Colonic mucosa (tissue), 4 donors: ENCODE measurements around the gene ARIH2. TPM values are rescaled to one million over a fixed set of nuclear protein-coding genes. Genes with fewer than 3 reads are reported as not detected.

Experiments
- DNase-seq: peaks from one replicate; pipeline ENCODE4 v3.0.0-alpha.2; 2020
- H3K27ac ChIP-seq: fragments of 200-600 bp; one replicate; pipeline ENCODE4 v1.8.0; 2021
- H3K27me3 ChIP-seq: fragments of 200-600 bp; one replicate; pipeline ENCODE4 v1.8.0; 2021
- H3K36me3 ChIP-seq: fragments of 200-600 bp; one replicate; pipeline ENCODE4 v1.8.0; 2021
- H3K4me1 ChIP-seq: fragments of 200-600 bp; one replicate; pipeline ENCODE4 v1.8.0; 2021; ENCODE audit warnings: mild to moderate bottlenecking
- H3K4me3 ChIP-seq: fragments of 200-600 bp; one replicate; pipeline ENCODE4 v1.8.0; 2021
- H3K9ac ChIP-seq, 2 donors: one replicate each; pipeline ENCODE4 v1.7.0; 2013; ENCODE audit warnings: control low read depth in 2 of 2, low read depth in 2 of 2, low read length in 2 of 2
- H3K9me3 ChIP-seq: fragments of 200-600 bp; one replicate; pipeline ENCODE4 v1.8.0; 2021
- intact Hi-C: fragments of 100-400 bp; cut with DNase I; formaldehyde crosslinking; loops from one replicate; pipeline ENCODE4 v1.14.1; 2022
- total RNA-seq, 2 donors: library from RNA; stranded (reverse); fragmentation: NEBNext Ultra II Directional in 1 of 2; extraction: Animal tissue kit (Norgen Biotek cat#: 25700) in 1 of 2; gene quantifications; one replicate each; pipeline ENCODE4 v1.2.1, GENCODE V29; 2021
- TF ChIP-seq, protein P1 (sequence below): fragments of 200-600 bp; IDR thresholded peaks from one replicate; pipeline ENCODE4 v1.8.0; 2022; ENCODE audit warnings: antibody characterized with exemption, mild to moderate bottlenecking
- donor health status: healthy.
- donor health status: DM: no; HTN: no; CAD: no.
- donor health status: DM: no; HTN: no; CAD: no.

The ARIH2 gene
- total RNA-seq, 2 donors from 2014 or later, result 55.6 to 77.4 TPM

DNA sequence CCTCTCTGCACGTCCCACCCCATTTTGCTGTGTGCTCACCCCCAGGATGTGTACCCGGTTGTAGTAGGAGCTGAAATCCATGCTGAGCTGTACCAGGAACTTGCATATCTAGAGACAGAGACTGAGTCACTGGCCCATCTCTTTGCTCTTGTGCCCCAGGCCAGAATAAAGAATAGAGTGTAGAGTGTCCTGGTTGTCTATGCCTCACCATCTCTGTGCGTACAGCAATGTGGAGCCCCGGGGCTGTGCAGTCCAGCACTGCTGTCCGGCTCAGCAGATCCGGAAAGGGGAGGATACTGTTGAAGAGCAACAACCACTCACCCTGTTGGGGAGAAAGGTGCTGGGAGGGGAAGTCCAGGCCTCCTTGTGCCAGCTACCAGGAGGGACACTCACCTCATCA, 97.1 kb downstream of the ARIH2 start:
- Histone ChIP-seq H3K9ac (no peak overlapping the region), H3K27me3 (no peaks in the 10 kb centered on the region), H3K9me3 (no peaks in the 10 kb centered on the region), H3K4me1 (peaks cover 12% of the 10 kb centered on the region), H3K36me3 (peaks cover 10% of the 10 kb centered on the region), H3K4me3 (no peak overlapping the region), H3K27ac (no peak overlapping the region)
- intact Hi-C loops, result no loop called here
- TF ChIP-seq, protein P1, sequence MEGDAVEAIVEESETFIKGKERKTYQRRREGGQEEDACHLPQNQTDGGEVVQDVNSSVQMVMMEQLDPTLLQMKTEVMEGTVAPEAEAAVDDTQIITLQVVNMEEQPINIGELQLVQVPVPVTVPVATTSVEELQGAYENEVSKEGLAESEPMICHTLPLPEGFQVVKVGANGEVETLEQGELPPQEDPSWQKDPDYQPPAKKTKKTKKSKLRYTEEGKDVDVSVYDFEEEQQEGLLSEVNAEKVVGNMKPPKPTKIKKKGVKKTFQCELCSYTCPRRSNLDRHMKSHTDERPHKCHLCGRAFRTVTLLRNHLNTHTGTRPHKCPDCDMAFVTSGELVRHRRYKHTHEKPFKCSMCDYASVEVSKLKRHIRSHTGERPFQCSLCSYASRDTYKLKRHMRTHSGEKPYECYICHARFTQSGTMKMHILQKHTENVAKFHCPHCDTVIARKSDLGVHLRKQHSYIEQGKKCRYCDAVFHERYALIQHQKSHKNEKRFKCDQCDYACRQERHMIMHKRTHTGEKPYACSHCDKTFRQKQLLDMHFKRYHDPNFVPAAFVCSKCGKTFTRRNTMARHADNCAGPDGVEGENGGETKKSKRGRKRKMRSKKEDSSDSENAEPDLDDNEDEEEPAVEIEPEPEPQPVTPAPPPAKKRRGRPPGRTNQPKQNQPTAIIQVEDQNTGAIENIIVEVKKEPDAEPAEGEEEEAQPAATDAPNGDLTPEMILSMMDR, result no peak
- no peak for DNase-seq

DNA sequence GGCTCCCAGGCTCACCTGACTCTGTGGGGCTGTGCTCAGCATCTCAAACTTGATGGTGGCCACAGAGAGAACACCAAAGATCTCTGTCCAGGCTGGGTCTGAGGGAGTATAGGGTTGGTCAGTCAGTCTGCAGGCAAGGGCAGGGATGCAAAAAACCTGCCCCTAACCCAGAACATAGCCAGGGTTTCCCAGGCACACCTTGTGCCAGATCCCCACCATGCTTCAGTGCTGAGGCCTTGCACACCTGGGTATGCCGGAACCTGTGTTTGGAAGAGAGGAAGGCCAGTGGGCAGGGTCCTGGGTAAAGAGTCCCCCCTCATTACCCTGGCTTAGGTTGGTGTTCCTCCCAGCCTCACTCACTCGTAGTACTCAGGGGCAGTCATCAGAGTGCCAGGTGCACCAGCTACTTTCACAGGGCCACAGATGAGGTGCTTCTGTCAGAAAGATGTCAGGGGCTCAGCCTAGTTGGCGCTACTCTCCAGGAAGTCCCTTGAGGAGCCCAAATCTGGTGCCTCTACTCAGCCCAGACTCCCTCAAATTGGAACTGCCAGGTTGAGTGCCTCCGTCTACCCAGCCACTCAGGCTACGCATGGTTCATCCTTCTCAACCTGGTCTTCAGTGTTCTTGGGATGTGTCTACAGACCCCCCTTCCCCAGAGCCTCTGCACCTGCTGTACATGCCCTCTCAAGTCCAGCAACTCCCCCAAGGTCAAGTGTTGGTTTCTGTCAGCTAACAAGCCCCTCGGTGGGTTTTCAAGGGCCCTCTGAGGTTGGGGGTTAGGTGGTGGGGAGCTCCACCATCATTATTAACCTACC, 98.0 kb downstream of the ARIH2 start:
- intact Hi-C loops, result no loop called here
- Histone ChIP-seq H3K9ac (no peak overlapping the region), H3K9me3 (no peaks in the 10 kb centered on the region), H3K4me1 (peaks cover 12% of the 10 kb centered on the region), H3K27me3 (no peaks in the 10 kb centered on the region), H3K36me3 (peaks cover 10% of the 10 kb centered on the region), H3K4me3 (no peak overlapping the region), H3K27ac (no peak overlapping the region)
- DNase-seq, result no peak
- TF ChIP-seq, protein P1, result no peak

DNA sequence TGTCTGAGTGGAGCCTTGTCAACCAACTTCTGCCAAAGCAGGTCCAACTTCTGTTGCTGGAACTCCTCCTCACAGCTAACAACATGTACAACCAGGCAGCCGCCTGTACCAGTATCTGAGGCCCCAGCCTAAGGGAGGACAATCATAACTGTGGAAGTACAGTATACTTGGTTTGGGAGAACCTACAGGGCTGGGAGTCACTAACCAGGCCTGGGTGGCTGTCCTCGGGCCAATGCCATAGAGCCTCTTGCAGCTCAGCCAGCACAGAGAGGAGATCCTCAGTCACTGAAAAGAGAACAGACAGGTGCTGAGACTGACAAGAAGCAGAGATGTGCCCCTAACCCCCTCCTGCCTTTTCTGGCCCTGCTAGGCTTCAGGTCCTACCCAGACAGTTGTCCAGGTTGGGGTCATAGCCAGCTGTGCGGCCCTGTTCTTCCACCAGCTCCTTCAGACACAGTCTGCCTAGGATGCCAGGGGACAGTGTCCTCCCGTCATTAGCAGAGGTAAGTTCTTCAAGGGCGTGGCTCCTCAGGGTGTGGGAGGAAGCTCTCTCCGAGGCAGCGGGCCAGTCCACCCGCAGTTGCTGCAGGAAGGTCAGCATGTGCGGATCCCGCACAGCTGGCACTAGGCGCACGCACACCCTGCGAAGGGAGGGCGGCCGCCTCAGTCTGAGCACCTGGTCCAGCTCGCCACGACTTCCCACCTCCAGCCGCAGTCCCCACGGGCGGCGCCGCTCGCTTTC, 98.8 kb downstream of the ARIH2 start:
- peak overlapping the region; percentile 98 for H3K4me3 ChIP-seq
- no peaks in the 10 kb centered on the region for H3K27me3 ChIP-seq
- TF ChIP-seq, protein P1, result no peak
- H3K36me3 ChIP-seq, result peaks cover 10% of the 10 kb centered on the region
- peak; percentile 75 for DNase-seq
- no peaks in the 10 kb centered on the region for H3K9me3 ChIP-seq
- peaks cover 12% of the 10 kb centered on the region for H3K4me1 ChIP-seq
- peak overlapping the region; percentile 100 for H3K27ac ChIP-seq
- H3K9ac ChIP-seq, result peak overlapping the region; percentile 76
- intact Hi-C loops, result no loop called here

DNA sequence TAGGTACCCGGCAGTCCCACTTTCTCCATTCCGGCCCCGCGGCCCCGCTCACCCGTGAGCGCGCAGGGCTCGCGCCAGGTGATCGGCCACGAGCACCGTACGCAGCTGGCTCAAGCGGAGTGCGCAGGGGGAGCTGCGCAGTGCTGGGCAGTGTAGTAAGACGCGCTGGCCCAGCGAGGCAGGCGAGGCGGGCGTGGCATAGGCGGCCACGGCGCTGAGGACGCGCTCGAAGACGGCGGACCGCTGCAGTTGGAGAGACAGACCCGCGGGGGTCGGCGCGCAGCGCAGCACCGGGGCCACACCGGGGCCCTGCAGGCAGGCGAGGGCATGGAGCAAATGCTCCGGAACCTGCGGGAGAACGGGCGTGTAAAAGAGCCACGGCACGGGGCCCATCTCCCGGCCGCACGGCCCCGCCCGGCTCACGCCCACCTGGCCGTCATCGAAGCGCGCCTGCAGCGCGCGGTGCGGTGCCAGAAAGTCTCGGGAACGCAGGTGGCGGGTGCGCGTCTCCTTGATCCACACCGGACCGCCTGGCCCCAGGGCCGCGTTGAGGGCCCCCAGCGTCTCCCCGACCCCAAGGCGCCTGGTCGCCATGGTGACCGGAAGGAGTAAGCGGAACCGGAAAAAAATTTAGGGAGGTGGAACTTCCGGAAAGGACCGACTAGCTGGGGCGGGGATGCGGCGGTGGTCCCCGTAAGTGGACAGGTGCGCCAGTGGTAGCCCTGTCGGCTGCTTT, 99.5 kb downstream of the ARIH2 start, which contains the start of gene DALRD3:
Gene DALRD3, minus strand, starts transcription at position 610 of the 736 bp plus-strand sequence. Its CDS starts 16 bp downstream, at position 594.
- TF ChIP-seq, protein P1, result no peak
- peak within 1 kb of the TSS; percentile 98 for H3K4me3 ChIP-seq
- peak; percentile 84 for DNase-seq
- intact Hi-C loops, result no loop called here
- H3K9me3 ChIP-seq, result no peaks in the 10 kb centered on the region
- peak within 1 kb of the TSS; percentile 76 for H3K9ac ChIP-seq
- H3K36me3 ChIP-seq, result peaks cover 10% of the 10 kb centered on the region
- H3K4me1 ChIP-seq, result peaks cover 17% of the 10 kb centered on the region
- peak within 1 kb of the TSS; percentile 100 for H3K27ac ChIP-seq
- no peaks in the 10 kb centered on the region for H3K27me3 ChIP-seq

DNA sequence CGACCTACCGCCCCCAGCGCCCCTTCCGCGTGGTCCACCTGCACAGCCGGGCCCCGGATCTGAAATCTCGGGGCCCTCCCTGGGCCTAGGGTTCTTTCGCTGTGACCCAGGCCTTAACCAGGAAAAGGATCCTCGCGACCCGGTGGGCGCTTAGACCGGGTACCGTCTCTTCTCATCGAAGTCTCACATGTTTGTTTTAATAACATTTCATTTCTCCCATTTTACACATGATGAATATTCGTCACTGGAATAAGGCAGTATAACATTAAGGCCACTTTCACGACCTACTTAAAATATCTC, 100.0 kb downstream of the ARIH2 start:
- intact Hi-C loops, result no loop called here
- no peak for DNase-seq
- Histone ChIP-seq H3K4me3 (peak overlapping the region; percentile 98), H3K27ac (peak overlapping the region; percentile 100), H3K4me1 (peaks cover 20% of the 10 kb centered on the region), H3K27me3 (no peaks in the 10 kb centered on the region), H3K36me3 (peaks cover 10% of the 10 kb centered on the region), H3K9ac (peak overlapping the region; percentile 76), H3K9me3 (no peaks in the 10 kb centered on the region)
- TF ChIP-seq, protein P1, result no peak
